Psoas muscle (tissue), 8 donors: ENCODE results near the gene ISG20L2. TPM values are rescaled to one million over a fixed set of nuclear protein-coding genes. Genes with fewer than 3 reads are reported as not detected.
A peak's percentile ranks its signal among the peaks of the same experiment; 100 is the strongest.

Experiments
- ATAC-seq, 4 donors: fragments of 200-7000 bp; cut with Tn5 transposase; one replicate each; pipeline ENCODE4 v1.9.1; 2020; ENCODE audit warnings: moderate library complexity in 3 of 4, mild to moderate bottlenecking in 2 of 4
- DNase-seq, 2 donors: peaks; one replicate each; pipeline ENCODE4 v3.0.0-alpha.2; 2020
- H3K27ac ChIP-seq: fragments of 200-600 bp; one replicate; pipeline ENCODE4 v1.8.0; 2022
- H3K27me3 ChIP-seq, 3 donors: fragments of 200-600 bp in 1 of 3; one replicate each; pipeline versions ENCODE4 v1.6.1 to v1.8.0; 2013 to 2022; ENCODE audit warnings: low read length in 2 of 3, mild to moderate bottlenecking in 2 of 3, moderate library complexity in 1 of 3; ENCODE audit not compliant: insufficient read depth in 3 of 3
- H3K36me3 ChIP-seq, 2 donors: fragments of 200-600 bp in 1 of 2; one replicate each; pipeline versions ENCODE4 v1.6.1 to v1.8.0; 2013 to 2022; ENCODE audit warnings: low read depth in 1 of 2, mild to moderate bottlenecking in 1 of 2, moderate library complexity in 1 of 2; ENCODE audit not compliant: insufficient read depth in 1 of 2
- H3K4me1 ChIP-seq: fragments of 200-600 bp; one replicate; pipeline ENCODE4 v1.8.0; 2022
- H3K4me3 ChIP-seq: fragments of 200-600 bp; one replicate; pipeline ENCODE4 v1.8.0; 2022; ENCODE audit warnings: mild to moderate bottlenecking
- H3K9me3 ChIP-seq: fragments of 200-600 bp; one replicate; pipeline ENCODE4 v1.8.0; 2022
- CTCF ChIP-seq: fragments of 200-600 bp; IDR thresholded peaks from one replicate; pipeline ENCODE4 v1.8.0; 2022; ENCODE audit warnings: antibody characterized with exemption
- WGBS, 3 donors: extraction: QIAGEN DNeasy Blood & Tissue Kit; methylation state at CpG; one replicate each; pipeline versions ENCODE4 v1.1.6 to v1.1.7; 2013; 5-methylcytosine and 5-hydroxymethylcytosine counted together
- intact Hi-C, 2 donors: fragments of 100-400 bp; cut with DNase I; formaldehyde crosslinking; loops; one replicate each; pipeline versions ENCODE4 v1.11.0 to v1.14.2; 2022
- polyA plus RNA-seq, 3 donors: library from polyadenylated mRNA; stranded (reverse); fragments of 200-250 nt; gene quantifications; one replicate each; pipeline ENCODE4 v1.2.3, GENCODE V29; 2013
- total RNA-seq, 4 donors: library from RNA; stranded (reverse); fragmentation: NEBNext Ultra II Directional in 2 of 4; extraction: Animal tissue kit (Norgen Biotek cat#: 25700) in 2 of 4; gene quantifications; one replicate each; pipeline versions ENCODE4 v1.2.1 to v1.2.4, GENCODE V29; 2021 to 2023
- donor health status: healthy with polysubstance abuse.
- donor health status: DM: no; HTN: no; CAD: no; lungs with moderate emphysema.
- donor health status: Bipolar disorder and iron deficiency.
- donor health status: healthy.
- donor health status: DM: yes; HTN: yes; CAD: no.
- donor health status: DM: no; HTN: no; CAD: no.
- donor health status: DM: no; HTN: no; CAD: no.
- donor health status: DM: yes; HTN: yes; CAD: no.

Gene ISG20L2
- total and polyA plus RNA-seq, 7 donors: 7.4 to 20.4 (median 18.2) TPM

GRCh38 chr1:156704930-156705320 lies 23.6 kb downstream of the ISG20L2 start:
- Histone ChIP-seq H3K9me3 (no peaks in the 10 kb centered on the region), H3K4me1 (peaks cover 22% of the 10 kb centered on the region), H3K36me3 (no peaks in the 10 kb centered on the region), H3K4me3 (peak overlapping the region; percentile 62), H3K27ac (no peak overlapping the region), H3K27me3 (peaks cover 0 to 61% (median 23%) of the 10 kb centered on the region in 3 donors)
- DNase-seq: peak; percentile 82
- peak; percentile 61 to 68 (median 63) for ATAC-seq
- WGBS, 3 donors: 1 to 2% (median 2%) methylated on average over 22 to 29 of the region's 29 CpGs
- intact Hi-C loops: no loop called here
- TF ChIP-seq CTCF: no peak

GRCh38 chr1:156704166-156704711 lies 24.3 kb downstream of the ISG20L2 start:
- Histone ChIP-seq H3K27me3 (peaks cover 0 to 66% (median 24%) of the 10 kb centered on the region in 3 donors), H3K9me3 (no peaks in the 10 kb centered on the region), H3K36me3 (no peaks in the 10 kb centered on the region), H3K27ac (no peak overlapping the region), H3K4me1 (peaks cover 22% of the 10 kb centered on the region), H3K4me3 (no peak overlapping the region)
- intact Hi-C loops: no loop called here
- no peak for TF ChIP-seq CTCF
- ATAC-seq: no peak
- no peak for DNase-seq
- WGBS, 3 donors: 46 to 50% (median 47%) methylated on average over 10 of the region's 10 CpGs

- TF ChIP-seq CTCF: no peak
- H3K27ac ChIP-seq: no peak overlapping the region
- peaks cover 22% of the 10 kb centered on the region for H3K4me1 ChIP-seq
- no peaks in the 10 kb centered on the region for H3K36me3 ChIP-seq
- no peaks in the 10 kb centered on the region for H3K9me3 ChIP-seq
- H3K4me3 ChIP-seq: no peak overlapping the region
- ATAC-seq (no peak), DNase-seq (no peak)
- peaks cover 0 to 66% (median 24%) of the 10 kb centered on the region in 3 donors for H3K27me3 ChIP-seq
- 39 to 58% (median 44%) methylated on average over 4 of the region's 4 CpGs for WGBS, 3 donors
- intact Hi-C loops: no loop called here
These were observed 24.8 kb downstream of the ISG20L2 start for GRCh38 chr1:156703741-156704140.

- ATAC-seq (no peak), DNase-seq (no peak)
- H3K27ac ChIP-seq: no peak overlapping the region
- WGBS, 3 donors: 47 to 64% (median 55%) methylated on average over 4 of the region's 4 CpGs
- intact Hi-C loops: no loop called here
- no peak overlapping the region for H3K4me3 ChIP-seq
- no peaks in the 10 kb centered on the region for H3K9me3 ChIP-seq
- TF ChIP-seq CTCF: no peak
- H3K4me1 ChIP-seq: peaks cover 22% of the 10 kb centered on the region
- no peaks in the 10 kb centered on the region for H3K36me3 ChIP-seq
- peaks cover 0 to 66% (median 24%) of the 10 kb centered on the region in 3 donors for H3K27me3 ChIP-seq
These were observed 25.2 kb downstream of the ISG20L2 start for GRCh38 chr1:156703336-156703735.
